Calu3 (cell line): ENCODE results near the gene OGDH. TPM values are rescaled to one million over a fixed set of nuclear protein-coding genes. Genes with fewer than 3 reads are reported as not detected.
A peak's percentile ranks its signal among the peaks of the same experiment; 100 is the strongest.

Experiments
- BruUV-seq: library from RNA; stranded (reverse); fragments of 400-500 nt; replicated peaks from 2 replicates; lab custom pipeline; 2021; lab: Mats Ljungman, UMichigan
- CTCF ChIA-PET: fragments of 300-600 bp; sonication (Branson Sonifier 250); formaldehyde crosslinking; loops from one replicate; lab custom pipeline; 2022; ENCODE audit warnings: antibody characterized with exemption; lab: Charles Lee
- DNase-seq: peaks from one replicate; pipeline ENCODE4 v3.0.0; 2022
- H3K27ac Mint-ChIP-seq: one replicate; pipeline ENCODE4 v1.8.0; 2022; ENCODE audit warnings: mixed read lengths; ENCODE audit not compliant: unreplicated experiment
- H3K27me3 Mint-ChIP-seq: one replicate; pipeline ENCODE4 v1.8.0; 2022; ENCODE audit warnings: mixed read lengths; ENCODE audit not compliant: unreplicated experiment
- H3K36me3 Mint-ChIP-seq: one replicate; pipeline ENCODE4 v1.8.0; 2022; ENCODE audit warnings: mild to moderate bottlenecking, moderate library complexity, mixed read lengths; ENCODE audit not compliant: insufficient read depth, unreplicated experiment
- H3K4me1 Mint-ChIP-seq: one replicate; pipeline ENCODE4 v1.8.0; 2022; ENCODE audit warnings: mild to moderate bottlenecking, low read depth, mixed read lengths; ENCODE audit not compliant: unreplicated experiment
- H3K4me3 Mint-ChIP-seq: one replicate; pipeline ENCODE4 v1.8.0; 2022; ENCODE audit warnings: mild to moderate bottlenecking, low read depth, moderate library complexity, mixed read lengths; ENCODE audit not compliant: unreplicated experiment
- H3K9me3 Mint-ChIP-seq: one replicate; pipeline ENCODE4 v1.8.0; 2022; ENCODE audit warnings: low read depth, mixed read lengths; ENCODE audit not compliant: unreplicated experiment
- CTCF ChIP-seq: fragments of 200-600 bp; IDR thresholded peaks from one replicate; pipeline ENCODE4 v1.8.0; 2022; ENCODE audit warnings: antibody characterized with exemption; ENCODE audit not compliant: unreplicated experiment
- intact Hi-C: fragments of 100-400 bp; cut with micrococcal nuclease; formaldehyde crosslinking; loops from one replicate; pipeline ENCODE4 v1.10.0; 2022; ENCODE audit not compliant: unreplicated experiment
- total RNA-seq: library from RNA; stranded (reverse); gene quantifications from 2 replicates; pipeline ENCODE4 v1.2.3, GENCODE V29; 2022

The OGDH gene
- total RNA-seq, 1 experiment from 2014 or later, result 100 TPM

DNA sequence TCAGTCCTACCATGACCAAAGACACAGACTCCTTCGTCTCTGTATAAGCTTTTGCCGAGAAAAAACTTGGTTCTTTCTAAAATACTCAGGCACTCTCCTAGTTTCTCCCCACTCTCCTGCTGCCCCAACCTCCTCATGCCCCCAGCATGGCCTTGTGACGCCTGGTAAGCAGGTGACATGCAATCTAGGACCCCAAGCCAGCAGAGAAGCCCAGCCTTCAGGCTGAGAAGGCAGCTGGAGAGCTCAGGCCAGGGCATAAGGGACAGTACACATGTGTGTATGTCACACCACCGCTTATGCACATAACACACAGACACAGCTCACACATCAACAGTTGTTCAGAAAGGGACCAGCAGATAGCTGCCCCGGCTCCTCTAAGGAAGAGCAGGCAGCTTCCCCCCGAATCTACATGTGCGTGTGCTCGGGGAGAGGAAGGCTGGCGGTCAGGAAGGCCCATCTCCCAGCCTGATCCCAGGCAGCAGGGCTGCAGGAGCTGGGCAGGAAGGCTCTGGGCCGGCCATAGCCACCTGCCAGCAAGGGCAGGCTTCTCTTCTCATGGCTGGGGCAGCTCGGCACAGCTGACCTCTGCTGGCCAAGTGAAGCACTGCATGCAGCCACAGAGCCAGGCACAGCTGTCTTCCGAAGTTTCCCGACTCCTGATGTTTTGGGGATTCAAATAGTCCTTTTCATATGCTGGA lies 41.2 kb upstream of the OGDH start:
- peak; percentile 99 for TF ChIP-seq CTCF
- Mint-ChIP-seq H3K4me3 (no peak overlapping the region), H3K27ac (peak overlapping the region; percentile 66), H3K27me3 (no peaks in the 10 kb centered on the region), H3K4me1 (peaks cover 32% of the 10 kb centered on the region), H3K9me3 (no peaks in the 10 kb centered on the region), H3K36me3 (peaks cover 64% of the 10 kb centered on the region)
- intact Hi-C loops, result loop anchor here (1.0 to 5.0 kb wide), 2 partner anchors 24 to 218 kb away; partner anchors contain the start of gene NPC1L1
- CTCF ChIA-PET, result interaction anchor here (0.5 to 2.4 kb wide), 12 partner anchors 9 to 324 kb away, joined by 3 to 12 read pairs (median 7); partner anchors contain the start of genes DDX56, NPC1L1, NUDCD3 and TMED4
- no TSS peak for BruUV-seq
- DNase-seq, result peak; percentile 88

DNA sequence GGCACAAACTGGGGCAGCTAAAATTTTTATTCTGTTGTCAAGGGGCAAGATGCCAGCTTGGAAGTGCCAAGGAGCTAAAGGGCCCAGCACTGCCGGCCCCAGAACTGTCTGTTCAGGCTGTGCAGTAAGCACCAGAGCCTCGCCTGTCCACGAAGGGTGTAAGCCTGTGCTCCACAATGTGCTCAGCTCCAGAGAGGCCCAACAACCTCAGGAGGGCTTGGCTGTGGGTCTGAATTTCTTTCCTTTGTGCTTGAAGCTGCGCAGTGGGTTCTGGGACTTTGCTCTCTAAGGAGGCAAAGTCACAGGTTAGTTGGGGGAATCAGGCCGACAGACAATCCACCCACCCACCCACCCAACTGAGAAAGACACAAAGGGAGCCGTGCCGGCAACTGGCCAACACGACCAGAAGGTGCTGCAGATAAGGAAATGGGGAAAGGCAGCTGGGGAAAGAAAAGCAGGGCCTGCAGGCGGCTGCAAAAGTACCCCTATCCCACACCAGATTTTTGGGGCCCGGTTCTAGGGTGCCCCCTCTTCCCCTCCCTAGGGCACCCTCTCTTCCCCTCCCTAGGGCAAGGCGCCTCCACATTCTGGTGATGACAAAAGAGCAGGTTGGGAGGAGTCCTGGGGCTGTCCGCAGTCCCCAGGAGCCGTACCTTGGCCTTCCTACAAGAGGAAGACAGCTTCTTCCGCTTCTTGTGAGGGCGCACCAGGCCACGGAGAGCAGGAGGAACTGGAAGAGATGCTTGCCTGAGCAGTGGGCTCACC lies 40.5 kb upstream of the OGDH start:
- intact Hi-C loops, result loop anchor here (1.0 to 5.0 kb wide), 2 partner anchors 25 to 219 kb away; partner anchors contain the start of gene NPC1L1
- Mint-ChIP-seq H3K4me3 (no peak overlapping the region), H3K4me1 (peaks cover 32% of the 10 kb centered on the region), H3K9me3 (no peaks in the 10 kb centered on the region), H3K36me3 (peaks cover 71% of the 10 kb centered on the region), H3K27me3 (no peaks in the 10 kb centered on the region), H3K27ac (no peak overlapping the region)
- DNase-seq, result no peak
- CTCF ChIA-PET, result interaction anchor here (1.0 to 2.4 kb wide), 10 partner anchors 8 to 325 kb away, joined by 3 to 12 read pairs (median 7); partner anchors contain the start of genes DDX56, NPC1L1, NUDCD3 and TMED4
- BruUV-seq, result no TSS peak
- peak; percentile 11 for TF ChIP-seq CTCF

DNA sequence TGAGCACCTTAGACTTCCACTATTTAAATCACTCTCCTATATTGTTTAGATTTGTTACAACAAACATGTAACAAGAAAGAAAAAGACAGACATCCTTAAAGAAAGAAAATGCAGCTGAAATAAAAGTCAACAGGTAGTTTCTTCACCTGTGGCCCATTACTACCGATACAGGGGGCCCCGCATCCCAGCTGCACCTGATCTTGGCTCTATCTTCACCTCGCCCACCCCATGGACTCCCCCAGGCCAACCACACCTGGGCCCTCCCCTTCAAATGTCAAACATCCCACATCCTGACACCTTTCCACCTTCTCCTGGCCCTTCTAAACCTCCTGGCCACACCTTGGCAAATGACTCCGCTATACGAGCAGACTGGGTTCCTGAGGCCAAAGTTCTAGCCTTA lies 39.7 kb upstream of the OGDH start:
- no TSS peak for BruUV-seq
- no peak for TF ChIP-seq CTCF
- H3K4me1 Mint-ChIP-seq, result peaks cover 32% of the 10 kb centered on the region
- H3K4me3 Mint-ChIP-seq, result no peak overlapping the region
- no peaks in the 10 kb centered on the region for H3K9me3 Mint-ChIP-seq
- H3K36me3 Mint-ChIP-seq, result peaks cover 78% of the 10 kb centered on the region
- DNase-seq, result no peak
- CTCF ChIA-PET, result interaction anchor here (0.6 kb wide), 1 partner anchor 346 kb away, joined by 4 read pairs; no protein-coding TSS in a partner anchor
- intact Hi-C loops, result loop anchor here (5.0 kb wide), 1 partner anchor 219 kb away; no protein-coding TSS in a partner anchor
- H3K27ac Mint-ChIP-seq, result no peak overlapping the region
- no peaks in the 10 kb centered on the region for H3K27me3 Mint-ChIP-seq

GRCh38 chr7:44567884-44568283 lies 38.5 kb upstream of the OGDH start:
- Mint-ChIP-seq H3K27me3 (no peaks in the 10 kb centered on the region), H3K4me1 (peaks cover 31% of the 10 kb centered on the region), H3K9me3 (no peaks in the 10 kb centered on the region), H3K36me3 (peaks cover 82% of the 10 kb centered on the region), H3K27ac (no peak overlapping the region), H3K4me3 (no peak overlapping the region)
- no peak for TF ChIP-seq CTCF
- no peak for DNase-seq
- BruUV-seq, result no TSS peak
- CTCF ChIA-PET, result interaction anchor here (0.8 kb wide), 1 partner anchor 9 kb away, joined by 3 read pairs; no protein-coding TSS in a partner anchor
- intact Hi-C loops, result loop anchor here (5.0 kb wide), 1 partner anchor 221 kb away; no protein-coding TSS in a partner anchor
